ENCODE data around the gene TPRN.

DNA sequence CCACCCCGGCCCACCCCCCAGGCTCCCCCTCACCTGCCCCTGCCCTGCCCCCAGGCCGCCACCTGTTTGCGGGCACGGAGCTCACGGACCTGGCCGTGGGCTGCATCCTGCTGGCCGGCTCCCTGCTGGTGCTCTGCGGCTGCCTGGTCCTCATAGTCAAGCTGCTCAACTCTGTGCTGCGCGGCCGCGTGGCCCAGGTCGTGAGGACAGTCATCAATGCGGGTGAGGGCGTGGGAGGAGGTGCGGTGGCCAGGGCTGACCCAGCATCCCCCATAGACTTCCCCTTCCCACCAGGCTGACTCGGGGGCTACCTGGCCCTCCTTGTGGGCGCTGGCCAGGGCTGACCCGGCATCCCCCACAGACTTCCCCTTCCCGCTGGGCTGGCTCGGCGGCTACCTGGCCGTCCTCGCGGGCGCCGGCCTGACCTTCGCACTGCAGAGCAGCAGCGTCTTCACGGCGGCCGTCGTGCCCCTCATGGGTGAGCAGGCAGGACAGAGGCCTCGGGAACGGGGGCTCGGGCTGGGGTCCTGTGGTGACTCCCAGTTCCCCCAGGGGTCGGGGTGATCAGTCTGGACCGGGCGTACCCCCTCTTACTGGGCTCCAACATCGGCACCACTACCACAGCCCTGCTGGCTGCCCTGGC is 33.6 kb upstream of the TPRN start:
- TF ChIP-seq, protein P1, sequence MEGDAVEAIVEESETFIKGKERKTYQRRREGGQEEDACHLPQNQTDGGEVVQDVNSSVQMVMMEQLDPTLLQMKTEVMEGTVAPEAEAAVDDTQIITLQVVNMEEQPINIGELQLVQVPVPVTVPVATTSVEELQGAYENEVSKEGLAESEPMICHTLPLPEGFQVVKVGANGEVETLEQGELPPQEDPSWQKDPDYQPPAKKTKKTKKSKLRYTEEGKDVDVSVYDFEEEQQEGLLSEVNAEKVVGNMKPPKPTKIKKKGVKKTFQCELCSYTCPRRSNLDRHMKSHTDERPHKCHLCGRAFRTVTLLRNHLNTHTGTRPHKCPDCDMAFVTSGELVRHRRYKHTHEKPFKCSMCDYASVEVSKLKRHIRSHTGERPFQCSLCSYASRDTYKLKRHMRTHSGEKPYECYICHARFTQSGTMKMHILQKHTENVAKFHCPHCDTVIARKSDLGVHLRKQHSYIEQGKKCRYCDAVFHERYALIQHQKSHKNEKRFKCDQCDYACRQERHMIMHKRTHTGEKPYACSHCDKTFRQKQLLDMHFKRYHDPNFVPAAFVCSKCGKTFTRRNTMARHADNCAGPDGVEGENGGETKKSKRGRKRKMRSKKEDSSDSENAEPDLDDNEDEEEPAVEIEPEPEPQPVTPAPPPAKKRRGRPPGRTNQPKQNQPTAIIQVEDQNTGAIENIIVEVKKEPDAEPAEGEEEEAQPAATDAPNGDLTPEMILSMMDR (IDR thresholded peaks at IDR 0.05; ENCODE audit: low read depth, low read length): no peak
- TF ChIP-seq, protein P2, sequence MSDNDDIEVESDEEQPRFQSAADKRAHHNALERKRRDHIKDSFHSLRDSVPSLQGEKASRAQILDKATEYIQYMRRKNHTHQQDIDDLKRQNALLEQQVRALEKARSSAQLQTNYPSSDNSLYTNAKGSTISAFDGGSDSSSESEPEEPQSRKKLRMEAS (IDR thresholded peaks at IDR 0.05; ENCODE audit: low read depth, low read length): peak; percentile 41; the same call in 1 of the 2 replicates
- TF ChIP-seq MYC (IDR thresholded peaks at IDR 0.05; ENCODE audit: low read depth, low read length) (no peak; the same call in 1 of the 2 replicates), POLR2A (IDR thresholded peaks at IDR 0.05; ENCODE audit: extremely low read depth, insufficient read length) (no peak)
